ENCODE measurements around the gene KCNMA1.

The KCNMA1 gene

GRCh38 chr10:77396290-77396689 is 241.3 kb downstream of the KCNMA1 start:
- TF ChIP-seq ZBTB7A (IDR thresholded peaks at IDR 0.05; ENCODE audit: low read depth) (no peak), YY1 (IDR thresholded peaks at IDR 0.05; ENCODE audit: low read depth) (no peak), TEAD4 (IDR thresholded peaks at IDR 0.05) (no peak), TAF1 (IDR thresholded peaks at IDR 0.05; ENCODE audit: low read depth) (no peak), TCF12 (IDR thresholded peaks at IDR 0.05; ENCODE audit: low read depth) (no peak), EGR1 (IDR thresholded peaks at IDR 0.05) (no peak), CEBPB (IDR thresholded peaks at IDR 0.05) (no peak), NFIC (IDR thresholded peaks at IDR 0.05) (no peak), USF1 (IDR thresholded peaks at IDR 0.05) (no peak), CREB1 (IDR thresholded peaks at IDR 0.05; ENCODE audit: low read depth) (no peak), FOXM1 (IDR thresholded peaks at IDR 0.05; ENCODE audit: borderline replicate concordance, low read depth) (no peak), RAD21 (IDR thresholded peaks at IDR 0.05; ENCODE audit: low read depth) (no peak), EP300 (IDR thresholded peaks at IDR 0.05; ENCODE audit: borderline replicate concordance) (no peak), REST (IDR thresholded peaks at IDR 0.05; ENCODE audit: low read depth) (no peak), MAX (IDR thresholded peaks at IDR 0.05) (no peak)

GRCh38 chr10:77393821-77394501 is 243.6 kb downstream of the KCNMA1 start:
- TF ChIP-seq REST (IDR thresholded peaks at IDR 0.05; ENCODE audit: low read depth) (no peak), NFIC (IDR thresholded peaks at IDR 0.05) (no peak), USF1 (IDR thresholded peaks at IDR 0.05) (no peak), CEBPB (IDR thresholded peaks at IDR 0.05) (no peak), RAD21 (IDR thresholded peaks at IDR 0.05; ENCODE audit: low read depth) (no peak), CREB1 (IDR thresholded peaks at IDR 0.05; ENCODE audit: low read depth) (no peak), TEAD4 (IDR thresholded peaks at IDR 0.05) (no peak), YY1 (IDR thresholded peaks at IDR 0.05; ENCODE audit: low read depth) (no peak), FOXM1 (IDR thresholded peaks at IDR 0.05; ENCODE audit: borderline replicate concordance, low read depth) (no peak), TCF12 (IDR thresholded peaks at IDR 0.05; ENCODE audit: low read depth) (no peak), TAF1 (IDR thresholded peaks at IDR 0.05; ENCODE audit: low read depth) (no peak), MAX (IDR thresholded peaks at IDR 0.05) (no peak), ZBTB7A (IDR thresholded peaks at IDR 0.05; ENCODE audit: low read depth) (no peak), EGR1 (IDR thresholded peaks at IDR 0.05) (no peak), EP300 (IDR thresholded peaks at IDR 0.05; ENCODE audit: borderline replicate concordance) (no peak)

GRCh38 chr10:77393411-77393810 is 244.2 kb downstream of the KCNMA1 start:
- TF ChIP-seq REST (IDR thresholded peaks at IDR 0.05; ENCODE audit: low read depth) (no peak), RAD21 (IDR thresholded peaks at IDR 0.05; ENCODE audit: low read depth) (no peak), CREB1 (IDR thresholded peaks at IDR 0.05; ENCODE audit: low read depth) (no peak), TEAD4 (IDR thresholded peaks at IDR 0.05) (no peak), YY1 (IDR thresholded peaks at IDR 0.05; ENCODE audit: low read depth) (no peak), CEBPB (IDR thresholded peaks at IDR 0.05) (no peak), TAF1 (IDR thresholded peaks at IDR 0.05; ENCODE audit: low read depth) (no peak), MAX (IDR thresholded peaks at IDR 0.05) (no peak), TCF12 (IDR thresholded peaks at IDR 0.05; ENCODE audit: low read depth) (no peak), EGR1 (IDR thresholded peaks at IDR 0.05) (no peak)

- no peak for TF ChIP-seq CEBPB (IDR thresholded peaks at IDR 0.05)
- TF ChIP-seq TAF1 (IDR thresholded peaks at IDR 0.05; ENCODE audit: low read depth) = no peak
- no peak for TF ChIP-seq MAX (IDR thresholded peaks at IDR 0.05)
Measured at GRCh38 chr10:77392851-77393250, 244.8 kb downstream of the KCNMA1 start.

Data from Ishikawa (cell line).